Adrenal gland (tissue), 5 donors: Measurements from ENCODE around the gene CDHR5.

Experiments used
- POLR2A ChIP-seq, 2 donors: fragments of 450-650 bp; IDR thresholded peaks; one replicate each; pipeline ENCODE4 v1.6.1; 2017; ENCODE audit warnings: antibody characterized with exemption in 2 of 2, mild to moderate bottlenecking in 2 of 2, moderate library complexity in 1 of 2
- TF ChIP-seq, protein P1 (sequence below), 6 experiments: fragments of 450-650 bp in 4 of 6; fragments of 200-600 bp in 2 of 6; sonication (generic) in 1 of 6; IDR thresholded peaks; 1 replicate in 5 of 6; 2 replicates in 1 of 6; pipeline versions ENCODE4 v1.5.1 to v1.8.0; 2016 to 2021; ENCODE audit warnings: antibody characterized with exemption in 6 of 6, mild to moderate bottlenecking in 2 of 6, moderate library complexity in 1 of 6
- donor health status: DM: no; HTN: no; CAD: no.

DNA sequence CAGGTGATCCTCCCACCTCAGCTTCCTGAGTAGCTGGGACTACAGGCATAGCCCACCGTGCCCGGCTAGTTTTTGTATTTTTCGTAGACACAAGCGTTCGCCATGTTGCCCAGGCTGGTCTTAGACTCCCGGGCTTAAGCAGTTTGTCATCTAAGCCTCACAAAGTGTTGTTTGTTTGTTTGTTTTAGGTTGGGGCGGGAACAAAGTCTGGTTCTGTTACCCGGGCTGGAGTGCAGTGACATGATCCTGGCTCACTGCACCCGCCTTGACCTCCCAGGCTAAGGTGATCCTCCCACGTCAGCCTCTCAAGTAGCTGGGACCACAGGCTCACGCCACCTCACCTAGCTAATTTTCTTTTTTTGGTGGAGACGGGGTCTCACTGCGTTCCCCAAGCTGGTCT is 21.6 kb downstream of the CDHR5 start:
- TF ChIP-seq, protein P1, sequence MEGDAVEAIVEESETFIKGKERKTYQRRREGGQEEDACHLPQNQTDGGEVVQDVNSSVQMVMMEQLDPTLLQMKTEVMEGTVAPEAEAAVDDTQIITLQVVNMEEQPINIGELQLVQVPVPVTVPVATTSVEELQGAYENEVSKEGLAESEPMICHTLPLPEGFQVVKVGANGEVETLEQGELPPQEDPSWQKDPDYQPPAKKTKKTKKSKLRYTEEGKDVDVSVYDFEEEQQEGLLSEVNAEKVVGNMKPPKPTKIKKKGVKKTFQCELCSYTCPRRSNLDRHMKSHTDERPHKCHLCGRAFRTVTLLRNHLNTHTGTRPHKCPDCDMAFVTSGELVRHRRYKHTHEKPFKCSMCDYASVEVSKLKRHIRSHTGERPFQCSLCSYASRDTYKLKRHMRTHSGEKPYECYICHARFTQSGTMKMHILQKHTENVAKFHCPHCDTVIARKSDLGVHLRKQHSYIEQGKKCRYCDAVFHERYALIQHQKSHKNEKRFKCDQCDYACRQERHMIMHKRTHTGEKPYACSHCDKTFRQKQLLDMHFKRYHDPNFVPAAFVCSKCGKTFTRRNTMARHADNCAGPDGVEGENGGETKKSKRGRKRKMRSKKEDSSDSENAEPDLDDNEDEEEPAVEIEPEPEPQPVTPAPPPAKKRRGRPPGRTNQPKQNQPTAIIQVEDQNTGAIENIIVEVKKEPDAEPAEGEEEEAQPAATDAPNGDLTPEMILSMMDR (IDR thresholded peaks at IDR 0.05) = no peak
- no peak for TF ChIP-seq POLR2A (IDR thresholded peaks at IDR 0.05)
